ENCODE results near the gene SERINC2. TPM values are rescaled to one million over a fixed set of nuclear protein-coding genes. Genes with fewer than 3 reads are reported as not detected.

SERINC2 gene
- total RNA-seq, 1 experiment from 2014 or later = 14.1 TPM

- no peak for DNase-seq
- H3K9me3 Mint-ChIP-seq = no peaks in the 10 kb centered on the region
These were observed 15.6 kb downstream of the SERINC2 start for GRCh38 chr1:31428436-31429221.

More at GRCh38 chr1:31428436-31429221, 15.6 kb downstream of the SERINC2 start:
- no peak overlapping the region for H3K56ac ChIP-seq (ENCODE audit: insufficient read length, low read depth, low read length)
- H2AK5ac ChIP-seq (ENCODE audit: insufficient read length, low read length) = no peak overlapping the region
- no peak overlapping the region for H2BK20ac ChIP-seq (ENCODE audit: low read depth, low read length, poor library complexity, severe bottlenecking)
- no peak overlapping the region for H3K4ac ChIP-seq (ENCODE audit: low read depth, low read length)
- H3K79me1 ChIP-seq (ENCODE audit: insufficient read depth, low read depth, low read length, poor library complexity, severe bottlenecking) = no peaks in the 10 kb centered on the region
- no peaks in the 10 kb centered on the region for H3K4me1 ChIP-seq (ENCODE audit: insufficient read depth, low read length)
- H2BK120ac ChIP-seq (ENCODE audit: low read depth, low read length, poor library complexity, severe bottlenecking) = no peak overlapping the region
- H2BK12ac ChIP-seq (ENCODE audit: insufficient read length, low read depth, low read length) = no peak overlapping the region
- no peak overlapping the region for H4K5ac ChIP-seq (ENCODE audit: insufficient read length, low read depth, low read length)
- no peak overlapping the region for H2BK15ac ChIP-seq (ENCODE audit: low read depth, low read length)
- no peaks in the 10 kb centered on the region for H3K27me3 ChIP-seq (ENCODE audit: insufficient read depth, low read length)
- Mint-ChIP-seq H3K4me3 (no peak overlapping the region), H3K36me3 (ENCODE audit: insufficient read depth in 1 of 3, low read depth in 3 of 3) (peaks cover 4 to 33% (median 10%) of the 10 kb centered on the region in 3 experiments), H3K4me1 (peaks cover 0 to 5% of the 10 kb centered on the region in 2 experiments; a peak in 2 of 4 replicates), H3K27ac (no peak overlapping the region; a peak in 1 of 7 replicates), H3K27me3 (ENCODE audit: low read depth) (no peaks in the 10 kb centered on the region)
- no peak overlapping the region for H3K14ac ChIP-seq (ENCODE audit: insufficient read depth, low read length)
- H4K20me1 ChIP-seq (ENCODE audit: control insufficient read depth, insufficient read depth, insufficient read length) = no peaks in the 10 kb centered on the region
- no CpG with 5 or more reads among the region's 12 CpGs for WGBS (ENCODE audit: extremely low coverage, insufficient read length, low lambda C conversion rate)
- no peak overlapping the region for H4K8ac ChIP-seq (replicated peaks; ENCODE audit: insufficient read length, low read depth, low read length)
- no peaks in the 10 kb centered on the region for H3K23me2 ChIP-seq (ENCODE audit: insufficient read length, low read depth, low read length, poor library complexity, severe bottlenecking)
- H3K9me3 ChIP-seq (ENCODE audit: control insufficient read depth, low read depth, low read length) = no peaks in the 10 kb centered on the region
- H3K27ac ChIP-seq (ENCODE audit: insufficient read length, low read depth, low read length) = no peak overlapping the region
- no peak overlapping the region for H3T11ph ChIP-seq (ENCODE audit: low read length)
- no peak overlapping the region for H2BK5ac ChIP-seq (ENCODE audit: insufficient read length, low read length)
- no peak overlapping the region for H3K23ac ChIP-seq (ENCODE audit: insufficient read length, low read depth, low read length)
- H3K18ac ChIP-seq (ENCODE audit: insufficient read length, low read depth, low read length) = no peak overlapping the region
- no peak overlapping the region for H3K4me2 ChIP-seq (ENCODE audit: insufficient read depth, insufficient read length, low read length)
- H3K9ac ChIP-seq (ENCODE audit: extremely low read depth, insufficient read length, low read length) = no peak overlapping the region
- no peak for TF ChIP-seq CTCF (conservative IDR thresholded peaks at IDR 0.05)
- H3K79me2 ChIP-seq (ENCODE audit: insufficient read depth, low read length) = no peaks in the 10 kb centered on the region
- no peak overlapping the region for H4K91ac ChIP-seq (ENCODE audit: insufficient read length, low read depth, low read length)
- H2AFZ ChIP-seq (ENCODE audit: low read length) = no peak overlapping the region
